SK-N-SH (cell line): ENCODE results near the gene EFCC1.
"Not testable (repeated sequence)": the region's sequence is repeated elsewhere in the genome, so short reads cannot be mapped to it uniquely, and the experiment has no call there.

ENCODE experiments used
- ELF1 ChIP-seq: IDR thresholded peaks from 2 replicates; pipeline ENCODE4 v1.4.0; 2012
- EP300 ChIP-seq, 2 experiments: IDR thresholded peaks; 2 replicates each; pipeline versions ENCODE4 v1.4.0 to v1.6.1; 2012; ENCODE audit warnings: borderline replicate concordance in 1 of 2, low read depth in 1 of 2, low read length in 1 of 2
- FOXJ3 ChIP-seq: sonication (generic); formaldehyde crosslinking; IDR thresholded peaks from 2 replicates; pipeline ENCODE4 v1.5.1; 2020; ENCODE audit warnings: mild to moderate bottlenecking, missing genetic modification reagents
- GATA2 ChIP-seq: sonication (generic); formaldehyde crosslinking; IDR thresholded peaks from 2 replicates; pipeline ENCODE4 v1.5.0; 2020; ENCODE audit warnings: mild to moderate bottlenecking, missing genetic modification reagents
- MXI1 ChIP-seq: IDR thresholded peaks from 2 replicates; pipeline ENCODE4 v1.6.1; 2012; ENCODE audit warnings: mild to moderate bottlenecking, low read depth, low read length, improper control_type of control experiment
- RAD21 ChIP-seq: IDR thresholded peaks from 2 replicates; pipeline ENCODE4 v1.6.1; 2012; ENCODE audit warnings: mild to moderate bottlenecking, low read length
- RFX5 ChIP-seq: IDR thresholded peaks from 2 replicates; pipeline ENCODE4 v1.6.1; 2012; ENCODE audit warnings: mild to moderate bottlenecking, improper control_type of control experiment, low read length
- RXRA ChIP-seq: IDR thresholded peaks from 2 replicates; pipeline ENCODE4 v1.4.0; 2012; ENCODE audit warnings: low read depth, mild to moderate bottlenecking, borderline replicate concordance
- TCF12 ChIP-seq: IDR thresholded peaks from 2 replicates; pipeline ENCODE4 v1.4.0; 2012
- YY1 ChIP-seq: IDR thresholded peaks from 2 replicates; pipeline ENCODE4 v1.4.0; 2012; ENCODE audit warnings: low read depth, mild to moderate bottlenecking
- TF ChIP-seq, protein P1 (sequence below): fragments of 200-600 bp; sonication (generic); IDR thresholded peaks from 2 replicates; pipeline ENCODE4 v1.6.1; 2017; ENCODE audit warnings: antibody characterized with exemption, mild to moderate bottlenecking, moderate library complexity
- TF ChIP-seq, protein P2 (sequence below): IDR thresholded peaks from 2 replicates; pipeline ENCODE4 v1.4.0; 2012; ENCODE audit warnings: low read depth, borderline replicate concordance

DNA sequence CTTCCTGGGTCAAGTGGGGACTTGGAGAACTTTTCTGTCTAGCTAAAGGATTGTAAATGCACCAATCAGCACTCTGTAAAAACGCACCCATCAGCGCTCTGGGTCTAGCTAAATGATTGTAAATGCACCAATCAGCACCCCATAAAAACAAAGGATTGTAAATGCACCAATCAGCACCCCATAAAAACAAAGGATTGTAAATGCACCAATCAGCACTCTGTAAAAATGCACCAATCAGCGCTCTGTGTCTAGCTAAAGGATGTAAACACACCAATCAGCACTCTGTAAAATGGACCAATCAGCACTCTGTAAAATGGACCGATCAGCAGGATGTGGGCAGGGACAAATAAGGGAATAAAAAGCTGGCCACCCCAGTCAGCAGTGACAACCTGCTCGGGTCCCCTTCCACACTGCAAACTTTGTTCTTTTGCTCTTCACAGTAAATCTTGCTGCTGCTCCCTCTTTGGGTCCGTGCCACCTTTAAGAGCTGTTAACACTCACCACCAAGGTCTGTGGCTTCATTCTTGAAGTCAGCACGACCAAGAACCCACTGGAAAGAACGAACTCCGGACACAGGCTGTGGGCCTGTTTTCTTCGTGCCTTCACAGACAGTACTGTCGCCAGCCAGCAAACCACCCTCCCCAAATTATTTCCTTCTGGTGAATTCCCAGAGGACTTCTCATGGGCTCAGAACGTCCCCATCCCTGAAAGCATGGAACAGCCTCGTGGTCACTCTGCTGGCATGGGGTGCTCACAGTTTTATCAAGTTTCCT is 68.4 kb downstream of the EFCC1 start:
- TF ChIP-seq, protein P1, sequence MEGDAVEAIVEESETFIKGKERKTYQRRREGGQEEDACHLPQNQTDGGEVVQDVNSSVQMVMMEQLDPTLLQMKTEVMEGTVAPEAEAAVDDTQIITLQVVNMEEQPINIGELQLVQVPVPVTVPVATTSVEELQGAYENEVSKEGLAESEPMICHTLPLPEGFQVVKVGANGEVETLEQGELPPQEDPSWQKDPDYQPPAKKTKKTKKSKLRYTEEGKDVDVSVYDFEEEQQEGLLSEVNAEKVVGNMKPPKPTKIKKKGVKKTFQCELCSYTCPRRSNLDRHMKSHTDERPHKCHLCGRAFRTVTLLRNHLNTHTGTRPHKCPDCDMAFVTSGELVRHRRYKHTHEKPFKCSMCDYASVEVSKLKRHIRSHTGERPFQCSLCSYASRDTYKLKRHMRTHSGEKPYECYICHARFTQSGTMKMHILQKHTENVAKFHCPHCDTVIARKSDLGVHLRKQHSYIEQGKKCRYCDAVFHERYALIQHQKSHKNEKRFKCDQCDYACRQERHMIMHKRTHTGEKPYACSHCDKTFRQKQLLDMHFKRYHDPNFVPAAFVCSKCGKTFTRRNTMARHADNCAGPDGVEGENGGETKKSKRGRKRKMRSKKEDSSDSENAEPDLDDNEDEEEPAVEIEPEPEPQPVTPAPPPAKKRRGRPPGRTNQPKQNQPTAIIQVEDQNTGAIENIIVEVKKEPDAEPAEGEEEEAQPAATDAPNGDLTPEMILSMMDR = not testable (repeated sequence)
- not testable (repeated sequence) for TF ChIP-seq MXI1; RAD21; TCF12; YY1; ELF1; FOXJ3 (CRISPR knock-in tag); RXRA; EP300 (IDR thresholded peaks at IDR 0.05; ENCODE audit: borderline replicate concordance in 1 of 2, low read depth in 1 of 2, low read length in 1 of 2); RFX5; GATA2 (CRISPR knock-in tag)
- TF ChIP-seq, protein P2, sequence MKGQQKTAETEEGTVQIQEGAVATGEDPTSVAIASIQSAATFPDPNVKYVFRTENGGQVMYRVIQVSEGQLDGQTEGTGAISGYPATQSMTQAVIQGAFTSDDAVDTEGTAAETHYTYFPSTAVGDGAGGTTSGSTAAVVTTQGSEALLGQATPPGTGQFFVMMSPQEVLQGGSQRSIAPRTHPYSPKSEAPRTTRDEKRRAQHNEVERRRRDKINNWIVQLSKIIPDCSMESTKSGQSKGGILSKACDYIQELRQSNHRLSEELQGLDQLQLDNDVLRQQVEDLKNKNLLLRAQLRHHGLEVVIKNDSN = not testable (repeated sequence)
